8988T (cell line): ENCODE data around the gene CLDN6.

Experiments
- DNase-seq: peaks from one replicate; pipeline ENCODE4 v3.0.0; 2011

Gene CLDN6

GRCh38 chr16:3051494-3051893, 33.5 kb upstream of the CLDN6 start:
- no peak for DNase-seq

GRCh38 chr16:3051009-3051408, 33.0 kb upstream of the CLDN6 start:
- no peak for DNase-seq

- no peak for DNase-seq
These were observed 32.5 kb upstream of the CLDN6 start for GRCh38 chr16:3050487-3050886.

GRCh38 chr16:3049921-3050481, 32.0 kb upstream of the CLDN6 start:
- DNase-seq, result no peak

GRCh38 chr16:3047387-3047720, 29.4 kb upstream of the CLDN6 start:
- no peak for DNase-seq

- DNase-seq, result no peak
These were observed 28.8 kb upstream of the CLDN6 start for GRCh38 chr16:3046641-3047386.

- DNase-seq, result peak; percentile 73
These were observed 28.0 kb upstream of the CLDN6 start, which contains the start of gene MMP25 for GRCh38 chr16:3045758-3046640. Gene MMP25 (plus strand): TSS chr16:3046561. CDS start chr16:3046918, 357 bp downstream.

- no peak for DNase-seq
These were observed 26.7 kb upstream of the CLDN6 start for GRCh38 chr16:3044708-3045107.

- DNase-seq, result no peak
These were observed 24.4 kb upstream of the CLDN6 start for GRCh38 chr16:3042376-3042775.

- no peak for DNase-seq
These were observed 20.9 kb upstream of the CLDN6 start for GRCh38 chr16:3038896-3039295.

- DNase-seq, result no peak
These were observed 20.3 kb upstream of the CLDN6 start for GRCh38 chr16:3038256-3038655.

- no peak for DNase-seq
These were observed 18.8 kb upstream of the CLDN6 start, which contains the start of gene BICDL2 for GRCh38 chr16:3036726-3037315. Gene BICDL2 (minus strand): TSS chr16:3036944. CDS start chr16:3035496, 1,448 bp downstream.

GRCh38 chr16:3035972-3036725, 18.2 kb upstream of the CLDN6 start:
- no peak for DNase-seq

GRCh38 chr16:3035289-3035971, 17.4 kb upstream of the CLDN6 start:
- DNase-seq, result no peak

- no peak for DNase-seq
These were observed 14.6 kb upstream of the CLDN6 start for GRCh38 chr16:3032624-3033023.

GRCh38 chr16:3030222-3031212, 12.5 kb upstream of the CLDN6 start:
- no peak for DNase-seq

- DNase-seq, result no peak
These were observed 11.7 kb upstream of the CLDN6 start for GRCh38 chr16:3029491-3030221.

- DNase-seq, result no peak
These were observed 10.8 kb upstream of the CLDN6 start for GRCh38 chr16:3028716-3029319.

- DNase-seq, result peak; percentile 95
These were observed 10.2 kb upstream of the CLDN6 start for GRCh38 chr16:3027983-3028715.
